A549 (cell line): Measurements from ENCODE around the gene XYLB. TPM values are rescaled to one million over a fixed set of nuclear protein-coding genes. Genes with fewer than 3 reads are reported as not detected.

ENCODE experiments used
- ATAC-seq, 2 experiments: fragments of 200-7000 bp in 1 of 2; fragments of >200 bp in 1 of 2; cut with Nextera tagmentation in 1 of 2; cut with Tn5 transposase in 1 of 2; 3 replicates each; pipeline versions ENCODE4 v1.8.0 to v1.9.1; 2018 to 2020; ENCODE audit warnings: mild to moderate bottlenecking in 1 of 2, moderate library complexity in 1 of 2
- CTCF ChIA-PET: fragments of 300-600 bp; sonication (Branson Sonifier 250); formaldehyde crosslinking; extraction: SDS; loops from one replicate; lab custom pipeline; 2021; ENCODE audit warnings: antibody characterized with exemption, inconsistent platforms; lab: Yijun Ruan, JAX
- POLR2A ChIA-PET: fragments of 350-600 bp; formaldehyde crosslinking; extraction: SDS; loops from one replicate; lab custom pipeline; 2021; ENCODE audit warnings: antibody characterized with exemption, inconsistent platforms; lab: Yijun Ruan, JAX
- DNase-seq, 2 experiments: peaks; one replicate each; pipeline versions ENCODE4 v3.0.0 to v3.0.0-alpha.2; 2011 to 2016; ENCODE audit warnings: low read depth in 1 of 2, low spot score in 1 of 2
- FAIRE-seq: peaks from 2 replicates; lab custom pipeline; 2011; peaks lifted over from hg19 to GRCh38; lab: Jason Lieb, UNC
- H3K27ac ChIP-seq, 2 experiments: fragments of >200 bp; sonication (Bioruptor Twin); formaldehyde crosslinking; 3 replicates each; pipeline ENCODE4 v1.5.1; 2016 to 2017
- H3K4me1 ChIP-seq: fragments of >200 bp; sonication (Bioruptor Twin); formaldehyde crosslinking; 3 replicates; pipeline ENCODE4 v1.6.1; 2016
- H3K4me2 ChIP-seq: fragments of >200 bp; sonication (Bioruptor Twin); formaldehyde crosslinking; 3 replicates; pipeline ENCODE4 v1.6.1; 2016
- H3K4me3 ChIP-seq: fragments of >200 bp; sonication (Bioruptor Twin); formaldehyde crosslinking; 3 replicates; pipeline ENCODE4 v1.5.1; 2016
- H3K9me3 ChIP-seq: fragments of >200 bp; sonication (Bioruptor Twin); formaldehyde crosslinking; 3 replicates; pipeline ENCODE4 v1.6.1; 2016
- BHLHE40 ChIP-seq: IDR thresholded peaks from 2 replicates; pipeline ENCODE4 v1.6.1; 2012; ENCODE audit warnings: low read depth, low read length, inconsistent platforms
- CBX2 ChIP-seq: fragments of 200-600 bp; sonication (generic); IDR thresholded peaks from 2 replicates; pipeline ENCODE4 v1.6.1; 2016; ENCODE audit warnings: low read depth, mild to moderate bottlenecking, borderline replicate concordance
- CHD4 ChIP-seq: fragments of 200-600 bp; sonication (generic); IDR thresholded peaks from 2 replicates; pipeline ENCODE4 v1.6.1; 2016; ENCODE audit warnings: antibody characterized with exemption, mild to moderate bottlenecking, borderline replicate concordance
- EHMT2 ChIP-seq: fragments of 200-600 bp; sonication (generic); IDR thresholded peaks from 2 replicates; pipeline ENCODE4 v1.6.1; 2016; ENCODE audit warnings: antibody characterized with exemption, low read depth, mild to moderate bottlenecking, moderate library complexity
- EP300 ChIP-seq, 2 experiments: fragments of >200 bp; sonication (Bioruptor Twin); formaldehyde crosslinking; IDR thresholded peaks; 2 replicates in 1 of 2; 3 replicates in 1 of 2; pipeline ENCODE4 v1.6.1; 2016 to 2017
- ESRRA ChIP-seq: fragments of 150-350 bp; IDR thresholded peaks from 2 replicates; pipeline ENCODE4 v1.6.1; 2014; ENCODE audit warnings: mild to moderate bottlenecking, low read length, borderline replicate concordance
- GATA3 ChIP-seq: IDR thresholded peaks from 2 replicates; pipeline ENCODE4 v1.6.1; 2012; ENCODE audit warnings: borderline replicate concordance
- HDAC2 ChIP-seq: fragments of 200-600 bp; sonication (generic); IDR thresholded peaks from 2 replicates; pipeline ENCODE4 v1.6.1; 2016
- HOXB13 ChIP-seq: fragments of 250-450 bp; sonication (Bioruptor Pico); IDR thresholded peaks from 2 replicates; pipeline ENCODE4 v1.5.0; 2020; ENCODE audit warnings: low read depth, mild to moderate bottlenecking, moderate library complexity
- JUN ChIP-seq, 2 experiments: fragments of >200 bp; sonication (Bioruptor Twin); formaldehyde crosslinking; IDR thresholded peaks; 2 replicates in 1 of 2; 3 replicates in 1 of 2; pipeline ENCODE4 v1.6.1; 2016 to 2017
- JUNB ChIP-seq: fragments of >200 bp; sonication (Bioruptor Twin); formaldehyde crosslinking; IDR thresholded peaks from 2 replicates; pipeline ENCODE4 v1.6.1; 2016
- KDM1A ChIP-seq: fragments of 200-600 bp; sonication (generic); IDR thresholded peaks from 2 replicates; pipeline ENCODE4 v1.6.1; 2016; ENCODE audit warnings: low read depth, mild to moderate bottlenecking
- NPAS2 ChIP-seq: fragments of 250-450 bp; sonication (Bioruptor Pico); IDR thresholded peaks from 2 replicates; pipeline ENCODE4 v1.8.0; 2022; ENCODE audit warnings: mild to moderate bottlenecking, moderate library complexity, borderline replicate concordance
- NR3C1 ChIP-seq: fragments of >200 bp; sonication (Bioruptor Twin); formaldehyde crosslinking; IDR thresholded peaks from 3 replicates; pipeline ENCODE4 v1.6.1; 2017
- PHF8 ChIP-seq: fragments of 200-600 bp; sonication (generic); IDR thresholded peaks from 2 replicates; pipeline ENCODE4 v1.6.1; 2016; ENCODE audit warnings: low read depth, mild to moderate bottlenecking, antibody characterized with exemption, moderate library complexity, borderline replicate concordance
- RFX5 ChIP-seq: fragments of 450-650 bp; IDR thresholded peaks from 2 replicates; pipeline ENCODE4 v1.7.1; 2014; ENCODE audit warnings: antibody characterized with exemption, mild to moderate bottlenecking, moderate library complexity
- RNF2 ChIP-seq: fragments of 200-600 bp; sonication (generic); IDR thresholded peaks from 2 replicates; pipeline ENCODE4 v1.6.1; 2016; ENCODE audit warnings: low read depth, mild to moderate bottlenecking, antibody characterized with exemption, moderate library complexity, borderline replicate concordance
- SREBF2 ChIP-seq: fragments of 450-650 bp; IDR thresholded peaks from 2 replicates; pipeline ENCODE4 v1.6.1; 2014; ENCODE audit warnings: mild to moderate bottlenecking, moderate library complexity
- TP53 ChIP-seq: fragments of 250-450 bp; sonication (Bioruptor Pico); IDR thresholded peaks from 2 replicates; pipeline ENCODE4 v1.5.0; 2021; ENCODE audit warnings: mild to moderate bottlenecking, moderate library complexity
- ZNF302 ChIP-seq: fragments of 250-450 bp; sonication (Bioruptor Pico); IDR thresholded peaks from 2 replicates; pipeline ENCODE4 v1.9.0; 2021; ENCODE audit warnings: inconsistent platforms, mild to moderate bottlenecking, moderate library complexity
- WGBS: methylation state at CpG from one replicate; pipeline ENCODE4 v1.1.6; 2017; ENCODE audit errors: missing lambda C conversion rate; 5-methylcytosine and 5-hydroxymethylcytosine counted together
- polyA plus RNA-seq, 4 experiments: library from polyadenylated mRNA; depleted of rRNA in 3 of 4; stranded (reverse); fragments of >200 nt; fragmentation: RNase III in 1 of 4; extraction: RNeasy Plus Mini Kit Qiagen cat#74134 plus additional on column Dnase treatment in 1 of 4; gene quantifications; 2 replicates in 3 of 4; 3 replicates in 1 of 4; pipeline ENCODE4 v1.2.3, GENCODE V29; 2011 to 2017
- TF ChIP-seq, protein P1 (sequence below): IDR thresholded peaks from 2 replicates; pipeline ENCODE4 v1.6.1; 2012
- TF ChIP-seq, protein P2 (sequence below): fragments of 450-650 bp; IDR thresholded peaks from 2 replicates; pipeline ENCODE4 v1.6.1; 2014; ENCODE audit warnings: antibody characterized with exemption
- TF ChIP-seq, protein P3 (sequence below): fragments of 200-600 bp; sonication (generic); IDR thresholded peaks from 2 replicates; pipeline ENCODE4 v1.6.1; 2016; ENCODE audit warnings: antibody characterized with exemption, mild to moderate bottlenecking, moderate library complexity

XYLB gene
- polyA plus RNA-seq, 2 of the 4 experiments (the other 2 are of a cell fraction): 4.9 to 5.4 TPM

DNA sequence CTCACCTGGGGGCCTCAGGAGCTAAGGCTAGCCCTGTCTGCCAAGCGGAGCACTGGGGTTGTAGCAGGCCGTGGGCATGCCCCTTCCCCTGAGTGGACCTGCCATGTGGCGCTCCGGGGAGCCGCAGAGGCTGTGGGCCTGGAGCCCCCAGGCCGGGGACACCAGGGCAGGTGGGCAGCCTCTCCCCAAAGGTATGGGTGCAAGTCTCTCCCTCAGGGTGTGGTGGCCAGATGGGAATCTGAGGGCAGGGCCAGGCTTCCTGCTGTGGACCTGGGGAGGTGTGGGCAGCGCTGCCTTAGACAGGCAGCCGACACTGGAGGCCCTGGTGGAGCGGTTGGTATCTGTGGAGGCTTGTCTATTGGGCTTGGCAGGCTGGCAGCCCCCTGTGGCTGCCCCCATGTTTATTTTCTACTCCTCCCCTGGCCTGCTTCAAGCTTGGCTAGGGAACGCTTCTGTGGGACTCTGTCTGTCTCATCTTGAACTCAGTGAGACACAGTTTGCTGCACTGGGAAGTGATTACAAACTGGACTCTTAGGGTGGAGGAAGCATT, 113.0 kb downstream of the XYLB start:
- Histone ChIP-seq H3K4me3 (no peak overlapping the region), H3K4me2 (no peak overlapping the region), H3K27ac (no peak overlapping the region), H3K9me3 (no peaks in the 10 kb centered on the region), H3K4me1 (peaks cover 6% of the 10 kb centered on the region; the same call in 2 of the 3 replicates)
- FAIRE-seq: no peak
- ChIA-PET POLR2A (no interaction called here), CTCF (no interaction called here)
- no peak for TF ChIP-seq NPAS2 (CRISPR knock-in tag)
- TF ChIP-seq ZNF302: no peak
- TF ChIP-seq, protein P1, sequence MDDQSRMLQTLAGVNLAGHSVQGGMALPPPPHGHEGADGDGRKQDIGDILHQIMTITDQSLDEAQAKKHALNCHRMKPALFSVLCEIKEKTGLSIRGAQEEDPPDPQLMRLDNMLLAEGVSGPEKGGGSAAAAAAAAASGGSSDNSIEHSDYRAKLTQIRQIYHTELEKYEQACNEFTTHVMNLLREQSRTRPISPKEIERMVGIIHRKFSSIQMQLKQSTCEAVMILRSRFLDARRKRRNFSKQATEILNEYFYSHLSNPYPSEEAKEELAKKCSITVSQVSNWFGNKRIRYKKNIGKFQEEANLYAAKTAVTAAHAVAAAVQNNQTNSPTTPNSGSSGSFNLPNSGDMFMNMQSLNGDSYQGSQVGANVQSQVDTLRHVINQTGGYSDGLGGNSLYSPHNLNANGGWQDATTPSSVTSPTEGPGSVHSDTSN: no peak
- no peak for TF ChIP-seq KDM1A
- no peak for TF ChIP-seq CBX2
- no peak for TF ChIP-seq BHLHE40
- no peak for TF ChIP-seq HDAC2
- no peak for TF ChIP-seq EP300 (IDR thresholded peaks at IDR 0.05)
- no peak for TF ChIP-seq CHD4
- TF ChIP-seq, protein P2, sequence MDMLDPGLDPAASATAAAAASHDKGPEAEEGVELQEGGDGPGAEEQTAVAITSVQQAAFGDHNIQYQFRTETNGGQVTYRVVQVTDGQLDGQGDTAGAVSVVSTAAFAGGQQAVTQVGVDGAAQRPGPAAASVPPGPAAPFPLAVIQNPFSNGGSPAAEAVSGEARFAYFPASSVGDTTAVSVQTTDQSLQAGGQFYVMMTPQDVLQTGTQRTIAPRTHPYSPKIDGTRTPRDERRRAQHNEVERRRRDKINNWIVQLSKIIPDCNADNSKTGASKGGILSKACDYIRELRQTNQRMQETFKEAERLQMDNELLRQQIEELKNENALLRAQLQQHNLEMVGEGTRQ: no peak
- TF ChIP-seq EHMT2: no peak
- no peak for TF ChIP-seq RNF2
- no peak for TF ChIP-seq TP53 (CRISPR knock-in tag)
- TF ChIP-seq RFX5: no peak
- TF ChIP-seq ESRRA: no peak
- no peak for TF ChIP-seq JUN (IDR thresholded peaks at IDR 0.05)
- TF ChIP-seq PHF8: no peak
- no peak for TF ChIP-seq NR3C1
- no peak for DNase-seq
- WGBS: 95% methylated on average over 1 of the region's 10 CpGs
- no peak for ATAC-seq

DNA sequence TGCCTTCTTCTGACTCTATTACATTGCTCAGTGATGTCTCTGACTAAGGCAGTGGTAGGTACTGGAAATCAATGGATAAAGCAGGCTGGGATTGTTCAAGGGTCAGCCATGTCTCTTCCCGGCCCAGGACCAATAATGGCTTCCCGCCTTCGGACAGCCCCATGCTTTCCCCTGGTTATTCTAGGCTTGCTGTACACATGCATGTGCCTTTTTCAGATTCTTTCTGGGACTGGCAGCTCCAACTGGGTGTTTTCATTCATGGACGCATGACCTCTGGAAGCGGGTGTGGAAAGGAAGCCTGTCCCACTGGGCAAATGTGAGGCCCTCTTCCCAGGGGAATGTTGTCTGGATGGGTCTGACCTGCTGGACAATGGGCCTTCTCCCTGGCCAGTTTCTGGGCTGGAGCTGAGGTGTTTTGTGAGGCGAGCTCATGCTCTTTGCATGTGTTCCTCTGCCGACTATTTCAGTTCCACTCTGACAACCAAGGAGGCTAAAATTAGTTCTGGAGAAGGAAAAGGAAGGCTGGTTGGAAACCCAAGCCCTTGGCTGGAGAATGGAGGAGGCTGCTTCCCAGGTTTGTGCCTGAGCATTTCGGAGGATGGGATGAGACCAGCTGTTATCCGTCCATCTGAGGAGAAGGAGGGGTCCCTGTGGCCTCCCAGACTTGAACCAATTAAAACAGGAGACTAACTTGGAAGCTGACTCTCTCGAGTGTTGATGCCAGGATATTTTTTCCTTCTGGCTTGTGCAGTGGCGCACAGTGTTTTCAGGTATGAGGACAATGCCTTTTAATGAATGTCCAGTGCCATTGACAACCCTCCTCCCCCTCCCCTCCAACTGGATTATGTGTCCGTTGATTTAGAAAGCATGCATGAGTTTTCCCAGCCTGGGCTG, 114.0 kb downstream of the XYLB start:
- no peak for TF ChIP-seq KDM1A
- TF ChIP-seq HOXB13: no peak
- TF ChIP-seq PHF8: no peak
- TF ChIP-seq GATA3: no peak
- TF ChIP-seq SREBF2: no peak
- TF ChIP-seq NR3C1: no peak
- TF ChIP-seq JUNB: no peak
- TF ChIP-seq, protein P3, sequence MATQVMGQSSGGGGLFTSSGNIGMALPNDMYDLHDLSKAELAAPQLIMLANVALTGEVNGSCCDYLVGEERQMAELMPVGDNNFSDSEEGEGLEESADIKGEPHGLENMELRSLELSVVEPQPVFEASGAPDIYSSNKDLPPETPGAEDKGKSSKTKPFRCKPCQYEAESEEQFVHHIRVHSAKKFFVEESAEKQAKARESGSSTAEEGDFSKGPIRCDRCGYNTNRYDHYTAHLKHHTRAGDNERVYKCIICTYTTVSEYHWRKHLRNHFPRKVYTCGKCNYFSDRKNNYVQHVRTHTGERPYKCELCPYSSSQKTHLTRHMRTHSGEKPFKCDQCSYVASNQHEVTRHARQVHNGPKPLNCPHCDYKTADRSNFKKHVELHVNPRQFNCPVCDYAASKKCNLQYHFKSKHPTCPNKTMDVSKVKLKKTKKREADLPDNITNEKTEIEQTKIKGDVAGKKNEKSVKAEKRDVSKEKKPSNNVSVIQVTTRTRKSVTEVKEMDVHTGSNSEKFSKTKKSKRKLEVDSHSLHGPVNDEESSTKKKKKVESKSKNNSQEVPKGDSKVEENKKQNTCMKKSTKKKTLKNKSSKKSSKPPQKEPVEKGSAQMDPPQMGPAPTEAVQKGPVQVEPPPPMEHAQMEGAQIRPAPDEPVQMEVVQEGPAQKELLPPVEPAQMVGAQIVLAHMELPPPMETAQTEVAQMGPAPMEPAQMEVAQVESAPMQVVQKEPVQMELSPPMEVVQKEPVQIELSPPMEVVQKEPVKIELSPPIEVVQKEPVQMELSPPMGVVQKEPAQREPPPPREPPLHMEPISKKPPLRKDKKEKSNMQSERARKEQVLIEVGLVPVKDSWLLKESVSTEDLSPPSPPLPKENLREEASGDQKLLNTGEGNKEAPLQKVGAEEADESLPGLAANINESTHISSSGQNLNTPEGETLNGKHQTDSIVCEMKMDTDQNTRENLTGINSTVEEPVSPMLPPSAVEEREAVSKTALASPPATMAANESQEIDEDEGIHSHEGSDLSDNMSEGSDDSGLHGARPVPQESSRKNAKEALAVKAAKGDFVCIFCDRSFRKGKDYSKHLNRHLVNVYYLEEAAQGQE: no peak
- no peak for DNase-seq
- CTCF ChIA-PET: interaction anchor here (1.2 kb wide), 1 partner anchor 19 kb away, joined by 4 read pairs; no protein-coding TSS in a partner anchor
- no peak overlapping the region for H3K4me3 ChIP-seq
- H3K4me2 ChIP-seq: no peak overlapping the region
- FAIRE-seq: no peak
- ATAC-seq: no peak
- no peak overlapping the region for H3K27ac ChIP-seq
- POLR2A ChIA-PET: no interaction called here
- peaks cover 5% of the 10 kb centered on the region; the same call in 1 of the 3 replicates for H3K9me3 ChIP-seq
- H3K4me1 ChIP-seq: peaks cover 5% of the 10 kb centered on the region; the same call in 2 of the 3 replicates
- WGBS: 84% methylated on average over 12 of the region's 12 CpGs
